Hair follicular keratinocyte (primary cell): ENCODE measurements around the gene KRT84. TPM values are rescaled to one million over a fixed set of nuclear protein-coding genes. Genes with fewer than 3 reads are reported as not detected.

ENCODE experiments used
- total RNA-seq: library from RNA; depleted of rRNA; stranded (reverse); fragments of >200 nt; gene quantifications from 2 replicates; pipeline ENCODE4 v1.2.3, GENCODE V29; 2015

Gene KRT84
- not detected in 2 replicates for total RNA-seq

GRCh38 chr12:52385226-52385702 lies at the start of gene KRT84:
Gene KRT84, minus strand, starts transcription at chr12:52385652. Its CDS starts 67 bp downstream, at chr12:52385585.

GRCh38 chr12:52434081-52434733 lies 48.8 kb upstream of the KRT84 start, which contains the start of gene KRT75:
Gene KRT75, minus strand, starts transcription at chr12:52434371. Its CDS starts 67 bp downstream, at chr12:52434304.

GRCh38 chr12:52405922-52406385 lies 20.5 kb upstream of the KRT84 start, which contains the start of gene KRT82:
Gene KRT82, minus strand, starts transcription at chr12:52406335. Its CDS starts 58 bp downstream, at chr12:52406277.

GRCh38 chr12:52366738-52367485 lies 18.5 kb downstream of the KRT84 start, which contains the start of gene KRT85:
Gene KRT85, minus strand, starts transcription at chr12:52367481. Its CDS starts 76 bp downstream, at chr12:52367405.

Other genes with a start within 250 kb of the KRT84 start
- 0.11 and 0.55 TPM in 2 replicates for gene KRT80, start 193.6 kb downstream of the KRT84 start, total RNA-seq
- 131 and 353 TPM in 2 replicates for gene KRT7, start 152.4 kb downstream of the KRT84 start, total RNA-seq
- gene KRT86, start 111.0 kb downstream of the KRT84 start, total RNA-seq: 0.08 TPM in 1 of 2 replicates, not detected in the other
- 0.08 and 0.19 TPM in 2 replicates for gene KRT81, start 94.1 kb downstream of the KRT84 start, total RNA-seq
- gene KRT83, start 64.3 kb downstream of the KRT84 start, total RNA-seq: not detected in 2 replicates
- not detected in 2 replicates for gene KRT85, start 18.2 kb downstream of the KRT84 start, total RNA-seq
- gene KRT82, start 20.7 kb upstream of the KRT84 start, total RNA-seq: not detected in 2 replicates
- gene KRT75, start 48.7 kb upstream of the KRT84 start, total RNA-seq: 4.9 and 7.4 TPM in 2 replicates
- gene KRT6B, start 66.5 kb upstream of the KRT84 start, total RNA-seq: 883 and 1,696 TPM in 2 replicates
- gene KRT6C, start 88.2 kb upstream of the KRT84 start, total RNA-seq: 11.7 and 19.2 TPM in 2 replicates
- 3,851 and 5,054 TPM in 2 replicates for gene KRT6A, start 107.6 kb upstream of the KRT84 start, total RNA-seq
- 12,420 and 12,774 TPM in 2 replicates for gene KRT5, start 134.7 kb upstream of the KRT84 start, total RNA-seq
- gene KRT71, start 167.5 kb upstream of the KRT84 start, total RNA-seq: not detected in 2 replicates
- gene KRT74, start 188.2 kb upstream of the KRT84 start, total RNA-seq: not detected in 2 replicates
- not detected in 2 replicates for gene KRT72, start 215.8 kb upstream of the KRT84 start, total RNA-seq
- gene KRT73, start 232.9 kb upstream of the KRT84 start, total RNA-seq: not detected in 2 replicates